ENCODE data around the gene CELF5. TPM values are rescaled to one million over a fixed set of nuclear protein-coding genes. Genes with fewer than 3 reads are reported as not detected.

The CELF5 gene
- total RNA-seq, 4 donors from 2014 or later = not detected

GRCh38 chr19:3279306-3279705, 54.8 kb downstream of the CELF5 start:
- Histone ChIP-seq H3K27ac (no peak overlapping the region), H3K4me3 (no peak overlapping the region), H3K27me3 (peaks cover 0 to 97% (median 2%) of the 10 kb centered on the region in 4 donors), H3K36me3 (no peaks in the 10 kb centered on the region), H3K9me3 (no peaks in the 10 kb centered on the region), H3K4me1 (peaks cover 6 to 20% (median 11%) of the 10 kb centered on the region in 3 donors)
- TF ChIP-seq POLR2A (IDR thresholded peaks at IDR 0.05) = no peak
- TF ChIP-seq, protein P1, sequence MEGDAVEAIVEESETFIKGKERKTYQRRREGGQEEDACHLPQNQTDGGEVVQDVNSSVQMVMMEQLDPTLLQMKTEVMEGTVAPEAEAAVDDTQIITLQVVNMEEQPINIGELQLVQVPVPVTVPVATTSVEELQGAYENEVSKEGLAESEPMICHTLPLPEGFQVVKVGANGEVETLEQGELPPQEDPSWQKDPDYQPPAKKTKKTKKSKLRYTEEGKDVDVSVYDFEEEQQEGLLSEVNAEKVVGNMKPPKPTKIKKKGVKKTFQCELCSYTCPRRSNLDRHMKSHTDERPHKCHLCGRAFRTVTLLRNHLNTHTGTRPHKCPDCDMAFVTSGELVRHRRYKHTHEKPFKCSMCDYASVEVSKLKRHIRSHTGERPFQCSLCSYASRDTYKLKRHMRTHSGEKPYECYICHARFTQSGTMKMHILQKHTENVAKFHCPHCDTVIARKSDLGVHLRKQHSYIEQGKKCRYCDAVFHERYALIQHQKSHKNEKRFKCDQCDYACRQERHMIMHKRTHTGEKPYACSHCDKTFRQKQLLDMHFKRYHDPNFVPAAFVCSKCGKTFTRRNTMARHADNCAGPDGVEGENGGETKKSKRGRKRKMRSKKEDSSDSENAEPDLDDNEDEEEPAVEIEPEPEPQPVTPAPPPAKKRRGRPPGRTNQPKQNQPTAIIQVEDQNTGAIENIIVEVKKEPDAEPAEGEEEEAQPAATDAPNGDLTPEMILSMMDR (IDR thresholded peaks at IDR 0.05) = no peak
- WGBS, 2 donors = 64 to 69% methylated on average over 5 to 7 of the region's 7 CpGs
- intact Hi-C loops (cut with DNase I) = no loop called here
- DNase-seq = no peak

DNA sequence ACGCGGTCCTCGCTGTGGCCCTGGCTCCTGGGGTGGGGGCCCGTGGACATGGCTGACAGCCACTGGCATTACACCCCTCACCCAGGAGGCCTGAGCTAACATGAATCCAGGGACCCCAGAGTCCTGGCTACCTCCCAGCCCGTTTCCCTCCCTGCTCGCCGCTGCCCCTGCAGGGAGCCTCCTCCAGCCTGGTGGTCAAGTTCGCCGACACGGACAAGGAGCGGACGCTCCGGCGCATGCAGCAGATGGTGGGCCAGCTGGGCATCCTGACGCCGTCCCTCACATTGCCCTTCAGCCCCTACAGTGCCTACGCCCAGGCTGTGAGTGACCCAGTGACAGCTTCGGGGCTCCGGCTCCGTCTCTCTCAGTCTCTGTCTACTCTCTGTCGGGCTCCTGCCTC, 56.6 kb downstream of the CELF5 start:
- no peak overlapping the region for H3K27ac ChIP-seq
- DNase-seq = no peak
- H3K4me1 ChIP-seq = peaks cover 2 to 26% (median 21%) of the 10 kb centered on the region in 3 donors
- no peak overlapping the region for H3K4me3 ChIP-seq
- H3K27me3 ChIP-seq = peaks cover 0 to 97% (median 3%) of the 10 kb centered on the region in 4 donors
- WGBS, 2 donors = 80 to 89% methylated on average over 14 to 17 of the region's 21 CpGs
- TF ChIP-seq POLR2A (IDR thresholded peaks at IDR 0.05) = no peak
- TF ChIP-seq, protein P1 (IDR thresholded peaks at IDR 0.05) = no peak
- H3K9me3 ChIP-seq = no peaks in the 10 kb centered on the region
- intact Hi-C loops (cut with DNase I) = no loop called here
- no peaks in the 10 kb centered on the region for H3K36me3 ChIP-seq

GRCh38 chr19:3282155-3282554, 57.7 kb downstream of the CELF5 start:
- H3K27ac ChIP-seq = no peak overlapping the region
- intact Hi-C loops (cut with DNase I) = no loop called here
- peaks cover 2 to 20% (median 16%) of the 10 kb centered on the region in 3 donors for H3K4me1 ChIP-seq
- no peaks in the 10 kb centered on the region for H3K36me3 ChIP-seq
- no peak for DNase-seq
- no peak overlapping the region for H3K4me3 ChIP-seq
- WGBS, 2 donors = 64 to 80% methylated on average over 3 to 6 of the region's 14 CpGs
- peaks cover 0 to 89% (median 1%) of the 10 kb centered on the region in 4 donors for H3K27me3 ChIP-seq
- TF ChIP-seq, protein P1 (IDR thresholded peaks at IDR 0.05) = no peak
- no peak for TF ChIP-seq POLR2A (IDR thresholded peaks at IDR 0.05)
- H3K9me3 ChIP-seq = no peaks in the 10 kb centered on the region

GRCh38 chr19:3282564-3282963, 58.1 kb downstream of the CELF5 start:
- H3K9me3 ChIP-seq = no peaks in the 10 kb centered on the region
- intact Hi-C loops (cut with DNase I) = no loop called here
- DNase-seq = no peak
- WGBS, 2 donors = 59 to 63% methylated on average over 6 of the region's 6 CpGs
- H3K27me3 ChIP-seq = peaks cover 0 to 85% (median 1%) of the 10 kb centered on the region in 4 donors
- no peaks in the 10 kb centered on the region for H3K36me3 ChIP-seq
- no peak overlapping the region for H3K4me3 ChIP-seq
- H3K27ac ChIP-seq = no peak overlapping the region
- H3K4me1 ChIP-seq = peaks cover 2 to 20% (median 16%) of the 10 kb centered on the region in 3 donors
- TF ChIP-seq POLR2A (IDR thresholded peaks at IDR 0.05) = no peak
- TF ChIP-seq, protein P1 (IDR thresholded peaks at IDR 0.05) = no peak

DNA sequence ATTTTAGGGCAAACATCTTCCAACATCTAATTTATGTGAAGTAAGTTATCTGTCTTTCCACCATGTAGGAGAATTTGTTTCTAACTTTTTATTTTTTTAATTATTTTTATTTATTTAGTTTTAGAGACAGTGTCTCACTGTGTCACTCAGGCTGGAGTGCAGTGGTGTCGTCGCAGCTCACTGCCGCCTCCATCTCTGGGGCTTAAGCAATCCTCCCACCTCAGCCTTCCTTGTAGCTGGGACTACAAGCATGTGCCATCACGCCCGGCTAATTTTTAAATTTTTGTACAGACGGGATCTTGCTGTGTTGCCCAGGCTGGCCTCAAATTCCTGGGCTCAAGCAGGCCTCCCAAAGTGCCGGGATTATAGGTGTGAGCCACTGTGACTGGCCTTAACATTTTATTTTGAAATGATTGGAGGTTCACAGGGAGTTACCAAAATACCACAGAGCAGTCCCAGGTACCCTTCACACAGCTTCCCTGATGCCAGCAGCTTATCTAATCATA, 58.8 kb downstream of the CELF5 start:
- no peak for DNase-seq
- Histone ChIP-seq H3K4me3 (no peak overlapping the region), H3K27ac (no peak overlapping the region), H3K27me3 (peaks cover 0 to 78% (median 1%) of the 10 kb centered on the region in 4 donors), H3K4me1 (peaks cover 2 to 20% (median 16%) of the 10 kb centered on the region in 3 donors), H3K36me3 (no peaks in the 10 kb centered on the region), H3K9me3 (no peaks in the 10 kb centered on the region)
- TF ChIP-seq, protein P1 (IDR thresholded peaks at IDR 0.05) = no peak
- intact Hi-C loops (cut with DNase I) = no loop called here
- WGBS, 2 donors = 48 to 65% methylated on average over 5 to 7 of the region's 7 CpGs

Measured in esophagus squamous epithelium (tissue), 5 donors.